Mesenchymal stem cell (in vitro differentiated cells and primary cell): ENCODE measurements around the gene RABAC1.
A peak's percentile ranks its signal among the peaks of the same experiment; 100 is the strongest.

ENCODE experiments used
- DNase-seq: peaks from one replicate; pipeline ENCODE4 v3.0.0-alpha.2; 2013
- H2AFZ ChIP-seq: one replicate; pipeline ENCODE4 v1.6.1; 2013; ENCODE audit warnings: low read depth, mild to moderate bottlenecking, control low read depth, inconsistent platforms, low read length, moderate library complexity
- H2AK5ac ChIP-seq: 2 replicates; pipeline ENCODE4 v1.6.1; 2013; ENCODE audit warnings: low read length, moderate library complexity, mild to moderate bottlenecking, inconsistent platforms; ENCODE audit not compliant: severe bottlenecking
- H2BK120ac ChIP-seq: one replicate; pipeline ENCODE4 v1.6.1; 2013; ENCODE audit warnings: low read depth, mild to moderate bottlenecking, inconsistent platforms, low read length, moderate library complexity
- H2BK12ac ChIP-seq, 2 experiments: one replicate each; pipeline ENCODE4 v1.6.1; 2013; ENCODE audit warnings: inconsistent platforms in 2 of 2, low read length in 2 of 2, mild to moderate bottlenecking in 2 of 2, moderate library complexity in 2 of 2, control low read depth in 1 of 2
- H2BK15ac ChIP-seq: one replicate; pipeline ENCODE4 v1.6.1; 2013; ENCODE audit warnings: mild to moderate bottlenecking, low read depth, inconsistent platforms; ENCODE audit not compliant: poor library complexity, severe bottlenecking
- H2BK5ac ChIP-seq: 2 replicates; pipeline ENCODE4 v1.6.1; 2013; ENCODE audit warnings: low read depth, mild to moderate bottlenecking, low read length, control low read depth, inconsistent platforms; ENCODE audit not compliant: poor library complexity, severe bottlenecking
- H3K14ac ChIP-seq, 2 experiments: one replicate each; pipeline ENCODE4 v1.6.1; 2013; ENCODE audit warnings: inconsistent platforms in 2 of 2, low read length in 2 of 2, control low read depth in 1 of 2, mild to moderate bottlenecking in 1 of 2, moderate library complexity in 1 of 2
- H3K18ac ChIP-seq, 2 experiments: one replicate each; pipeline ENCODE4 v1.6.1; 2013; ENCODE audit warnings: inconsistent platforms in 2 of 2, low read length in 2 of 2, control low read depth in 1 of 2, low read depth in 1 of 2, mild to moderate bottlenecking in 1 of 2
- H3K23ac ChIP-seq, 2 experiments: one replicate each; pipeline ENCODE4 v1.6.1; 2013; ENCODE audit warnings: inconsistent platforms in 2 of 2, low read length in 2 of 2, mild to moderate bottlenecking in 2 of 2, moderate library complexity in 2 of 2, control low read depth in 1 of 2
- H3K27ac ChIP-seq: 2 replicates; pipeline ENCODE4 v1.5.1; 2013; ENCODE audit warnings: mild to moderate bottlenecking, moderate library complexity, low read length, control low read depth, inconsistent platforms; ENCODE audit not compliant: poor library complexity, severe bottlenecking
- H3K27me3 ChIP-seq, 2 experiments: 2 replicates each; pipeline versions ENCODE4 v1.6.1 to v1.7.0; 2013; ENCODE audit warnings: low read length in 2 of 2, mild to moderate bottlenecking in 2 of 2, moderate library complexity in 2 of 2, control low read depth in 1 of 2, inconsistent platforms in 1 of 2; ENCODE audit not compliant: control insufficient read depth in 1 of 2, insufficient read depth in 1 of 2
- H3K36me3 ChIP-seq, 2 experiments: 2 replicates each; pipeline versions ENCODE4 v1.6.1 to v1.7.0; 2013; ENCODE audit warnings: low read length in 2 of 2, control low read depth in 1 of 2, inconsistent platforms in 1 of 2, low read depth in 1 of 2, mild to moderate bottlenecking in 1 of 2; ENCODE audit not compliant: insufficient read depth in 2 of 2, control insufficient read depth in 1 of 2
- H3K4ac ChIP-seq, 2 experiments: one replicate each; pipeline ENCODE4 v1.6.1; 2013; ENCODE audit warnings: inconsistent platforms in 2 of 2, low read length in 2 of 2, mild to moderate bottlenecking in 2 of 2, moderate library complexity in 2 of 2, control low read depth in 1 of 2, low read depth in 1 of 2
- H3K4me1 ChIP-seq: 2 replicates; pipeline ENCODE4 v1.6.1; 2013; ENCODE audit warnings: low read depth, low read length, control low read depth; ENCODE audit not compliant: control insufficient read depth, insufficient read depth
- H3K4me2 ChIP-seq: 2 replicates; pipeline ENCODE4 v1.6.1; 2013; ENCODE audit warnings: low read length, mild to moderate bottlenecking, inconsistent platforms; ENCODE audit not compliant: poor library complexity, severe bottlenecking
- H3K4me3 ChIP-seq, 2 experiments: 2 replicates each; pipeline versions ENCODE4 v1.5.1 to v1.7.0; 2013; ENCODE audit warnings: low read length in 2 of 2, mild to moderate bottlenecking in 2 of 2, control low read depth in 1 of 2, low read depth in 1 of 2; ENCODE audit not compliant: insufficient read depth in 1 of 2
- H3K79me1 ChIP-seq: replicated peaks from 2 replicates; pipeline ENCODE4 v1.6.1; 2013; ENCODE audit warnings: mild to moderate bottlenecking, control low read depth, low read length, inconsistent platforms; ENCODE audit not compliant: poor library complexity, severe bottlenecking
- H3K9ac ChIP-seq: 2 replicates; pipeline ENCODE4 v1.7.0; 2013; ENCODE audit warnings: mild to moderate bottlenecking, low read length, moderate library complexity
- H3K9me3 ChIP-seq: 2 replicates; pipeline ENCODE4 v1.7.0; 2013; ENCODE audit warnings: mild to moderate bottlenecking, low read length; ENCODE audit not compliant: control insufficient read depth
- H4K8ac ChIP-seq: one replicate; pipeline ENCODE4 v1.6.1; 2013; ENCODE audit warnings: inconsistent platforms, mild to moderate bottlenecking, low read length, moderate library complexity
- H4K91ac ChIP-seq: one replicate; pipeline ENCODE4 v1.6.1; 2013; ENCODE audit warnings: mild to moderate bottlenecking, low read length, inconsistent platforms
- WGBS: methylation state at CpG from one replicate; pipeline ENCODE4 v1.1.7; 2013; ENCODE audit warnings: mixed read lengths; 5-methylcytosine and 5-hydroxymethylcytosine counted together

RABAC1 gene

DNA sequence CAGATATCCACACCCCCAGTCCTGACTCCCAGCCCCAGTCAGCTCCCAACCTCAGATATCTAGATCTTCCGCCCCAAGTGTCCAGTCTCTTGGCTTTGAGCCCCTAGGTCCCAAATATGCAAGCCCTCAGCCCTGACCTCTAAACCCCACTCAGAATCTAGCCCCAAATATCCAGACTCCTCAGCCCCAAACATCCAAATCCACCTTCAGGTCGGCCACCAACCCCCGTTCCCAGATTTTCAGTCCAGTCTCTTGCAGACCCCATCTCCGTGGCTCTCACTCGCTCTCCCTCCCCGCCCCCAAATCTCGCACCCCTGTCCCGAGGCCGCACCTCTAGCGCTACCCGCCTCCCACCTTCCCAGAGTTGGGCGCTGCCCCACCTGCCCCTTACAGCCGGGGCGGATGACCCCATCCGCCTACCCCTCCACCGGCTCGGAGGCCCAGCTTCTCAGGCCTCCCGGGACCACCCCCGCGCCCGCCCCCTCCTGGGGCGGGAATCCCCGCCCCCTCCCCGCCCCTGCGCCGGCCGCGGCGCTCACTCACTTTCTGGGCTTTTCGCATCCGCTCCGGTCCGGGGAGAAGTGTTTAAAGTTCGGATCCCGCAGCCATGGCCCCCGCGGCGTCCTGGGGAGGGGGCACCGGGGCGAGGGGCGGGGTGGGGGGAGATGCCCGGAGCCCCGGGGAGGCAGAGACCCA is 31.5 kb downstream of the RABAC1 start:
- DNase-seq: no peak
- Histone ChIP-seq H3K79me1 (no peaks in the 10 kb centered on the region), H2BK5ac (no peak overlapping the region), H3K9ac (no peak overlapping the region), H2AFZ (no peak overlapping the region), H3K4me3 (peak overlapping the region; percentile 45 to 56), H3K18ac (no peak overlapping the region), H2AK5ac (no peak overlapping the region), H3K14ac (no peak overlapping the region), H4K8ac (no peak overlapping the region), H3K36me3 (no peaks in the 10 kb centered on the region), H3K4me2 (peak overlapping the region; percentile 87), H3K27ac (no peak overlapping the region), H3K4ac (no peak overlapping the region), H2BK120ac (no peak overlapping the region), H3K4me1 (peaks cover 15% of the 10 kb centered on the region), H2BK15ac (no peak overlapping the region), H3K9me3 (peaks cover 6% of the 10 kb centered on the region), H3K23ac (no peak overlapping the region), H4K91ac (no peak overlapping the region), H2BK12ac (no peak overlapping the region), H3K27me3 (peaks cover 86 to 88% of the 10 kb centered on the region in 2 experiments)
- 4% methylated on average over 34 of the region's 43 CpGs for WGBS

- no peak overlapping the region for H2BK15ac ChIP-seq
- no peak overlapping the region for H2AFZ ChIP-seq
- no peak overlapping the region for H2BK5ac ChIP-seq
- no peaks in the 10 kb centered on the region for H3K36me3 ChIP-seq
- no peak overlapping the region for H3K14ac ChIP-seq
- no peak overlapping the region for H4K8ac ChIP-seq
- H4K91ac ChIP-seq: no peak overlapping the region
- no peak overlapping the region for H3K4ac ChIP-seq
- H3K27ac ChIP-seq: no peak overlapping the region
- no peak overlapping the region for H2BK12ac ChIP-seq
- H3K4me1 ChIP-seq: peaks cover 15% of the 10 kb centered on the region
- no peak overlapping the region for H3K18ac ChIP-seq
- DNase-seq: no peak
- H3K4me2 ChIP-seq: no peak overlapping the region
- H3K9ac ChIP-seq: no peak overlapping the region
- H3K4me3 ChIP-seq: no peak overlapping the region
- no peak overlapping the region for H2AK5ac ChIP-seq
- H3K27me3 ChIP-seq: peaks cover 86 to 88% of the 10 kb centered on the region in 2 experiments
- H3K9me3 ChIP-seq: peaks cover 6% of the 10 kb centered on the region
- H3K23ac ChIP-seq: no peak overlapping the region
- H2BK120ac ChIP-seq: no peak overlapping the region
- 50% methylated on average over 16 of the region's 16 CpGs for WGBS
- H3K79me1 ChIP-seq: no peaks in the 10 kb centered on the region
Observed at GRCh38 chr19:41926763-41927496, 32.2 kb downstream of the RABAC1 start.

DNA sequence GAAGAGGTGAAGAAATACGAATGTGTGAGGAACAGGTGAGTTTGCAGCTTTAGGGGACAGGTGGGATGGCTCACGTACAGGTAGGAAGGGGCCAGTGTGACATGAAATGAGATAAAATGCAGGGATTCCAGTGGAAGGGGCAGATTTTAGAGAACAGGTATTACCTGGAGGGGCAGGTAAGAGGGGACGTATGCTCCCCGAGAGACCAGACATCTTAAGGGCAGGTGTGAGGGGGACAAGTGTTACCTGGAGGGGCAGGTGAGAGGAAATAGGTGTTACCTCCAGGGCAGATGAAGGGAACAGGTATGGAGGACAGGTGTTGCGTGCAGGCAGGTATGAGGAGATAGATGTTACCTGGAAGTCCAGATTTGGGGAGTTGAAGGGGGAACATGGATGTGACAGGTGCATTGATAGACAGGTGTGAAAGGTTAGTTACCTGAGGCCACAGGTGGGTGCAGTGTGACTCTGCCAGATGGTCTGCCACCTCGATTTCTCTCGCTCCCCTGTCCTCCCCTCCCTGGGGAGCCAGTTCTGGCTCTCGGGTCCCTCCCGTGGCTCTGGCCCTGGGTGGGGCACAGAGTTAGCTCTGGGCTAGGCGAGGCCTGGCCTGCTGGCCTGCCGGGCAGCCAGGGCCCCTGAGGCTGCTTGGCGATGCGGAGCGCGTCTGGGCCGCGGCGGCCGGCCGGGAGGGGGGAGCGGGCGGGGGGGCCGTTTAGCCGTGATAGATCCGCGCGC is 32.9 kb downstream of the RABAC1 start:
- H3K27me3 ChIP-seq: peaks cover 84 to 88% of the 10 kb centered on the region in 2 experiments
- WGBS: 19% methylated on average over 26 of the region's 27 CpGs
- no peak overlapping the region for H2AK5ac ChIP-seq
- H3K27ac ChIP-seq: no peak overlapping the region
- H3K18ac ChIP-seq: no peak overlapping the region
- H3K36me3 ChIP-seq: no peaks in the 10 kb centered on the region
- no peak for DNase-seq
- peak overlapping the region in 1 of 2 experiments; percentile 8 for H3K4me3 ChIP-seq
- peaks cover 14% of the 10 kb centered on the region for H3K4me1 ChIP-seq
- H2BK120ac ChIP-seq: no peak overlapping the region
- H2AFZ ChIP-seq: no peak overlapping the region
- no peak overlapping the region for H2BK5ac ChIP-seq
- no peaks in the 10 kb centered on the region for H3K79me1 ChIP-seq
- H3K4ac ChIP-seq: no peak overlapping the region
- no peak overlapping the region for H2BK12ac ChIP-seq
- no peak overlapping the region for H3K4me2 ChIP-seq
- H2BK15ac ChIP-seq: no peak overlapping the region
- no peak overlapping the region for H4K91ac ChIP-seq
- peaks cover 6% of the 10 kb centered on the region for H3K9me3 ChIP-seq
- no peak overlapping the region for H4K8ac ChIP-seq
- no peak overlapping the region for H3K9ac ChIP-seq
- peak overlapping the region in 1 of 2 experiments; percentile 14 for H3K14ac ChIP-seq
- no peak overlapping the region for H3K23ac ChIP-seq
